GM21723 (cell line): ENCODE results near the gene DHRS13.
"Not testable (repeated sequence)": the region's sequence is repeated elsewhere in the genome, so short reads cannot be mapped to it uniquely, and the experiment has no call there.

Source experiments
- ATAC-seq: cut with Tn5 transposase; IDR thresholded peaks from one replicate; pipeline ENCODE4 v1.9.1; 2021; ENCODE audit warnings: mild to moderate bottlenecking, moderate library complexity; ENCODE audit not compliant: unreplicated experiment

Gene DHRS13

DNA sequence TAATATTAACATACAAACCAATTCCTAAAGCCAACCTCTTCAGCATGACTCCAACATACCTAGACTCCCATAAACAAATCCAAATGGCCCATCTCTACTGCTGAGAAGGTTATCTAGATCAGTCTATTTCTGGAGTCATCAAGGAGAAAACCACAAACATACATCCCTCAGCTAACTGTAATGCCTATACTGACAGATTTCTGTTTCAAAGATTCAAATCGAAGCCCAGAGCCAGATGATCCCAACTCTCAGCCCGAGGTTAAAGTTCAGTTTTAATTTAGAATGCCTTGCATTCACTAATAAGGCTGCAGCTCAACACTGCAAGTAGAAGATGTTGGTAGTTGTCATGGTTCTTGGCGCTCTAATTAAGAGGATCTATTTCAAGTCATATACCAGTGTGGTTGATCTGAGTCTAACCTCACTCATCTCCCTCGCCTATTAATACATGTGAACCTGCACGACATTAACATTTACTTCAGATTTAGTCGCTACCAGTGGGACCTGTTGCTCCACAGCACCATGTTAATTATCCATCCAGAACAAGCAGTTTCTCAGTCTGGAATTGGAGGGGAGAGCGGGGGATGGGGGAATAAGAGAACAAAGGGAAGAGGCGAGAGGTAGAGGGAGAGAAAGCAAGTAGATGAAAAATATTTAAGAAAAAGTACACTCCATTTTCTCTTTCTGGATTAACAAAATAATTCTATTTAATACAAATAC, 33.0 kb upstream of the DHRS13 start:
- ATAC-seq, result no peak

DNA sequence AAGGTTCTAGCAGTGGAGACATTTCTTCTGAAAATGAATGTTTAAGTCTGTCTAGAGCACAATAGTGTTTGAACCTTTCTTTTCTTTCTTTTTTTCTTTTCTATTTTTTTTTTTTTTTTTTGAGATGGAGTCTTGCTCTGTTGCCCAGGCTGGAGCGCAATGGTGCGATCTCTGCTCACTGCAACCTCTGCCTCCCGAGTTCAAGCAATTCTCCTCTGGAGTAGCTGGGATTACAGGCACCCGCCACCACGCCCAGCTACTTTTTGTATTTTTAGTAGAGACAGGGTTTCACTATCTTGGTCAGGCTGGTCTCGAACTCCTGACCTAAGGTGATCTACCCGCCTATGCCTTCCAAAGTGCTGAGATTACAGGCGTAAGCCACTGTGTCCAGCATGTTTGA, 31.6 kb upstream of the DHRS13 start:
- not testable (repeated sequence) for ATAC-seq

DNA sequence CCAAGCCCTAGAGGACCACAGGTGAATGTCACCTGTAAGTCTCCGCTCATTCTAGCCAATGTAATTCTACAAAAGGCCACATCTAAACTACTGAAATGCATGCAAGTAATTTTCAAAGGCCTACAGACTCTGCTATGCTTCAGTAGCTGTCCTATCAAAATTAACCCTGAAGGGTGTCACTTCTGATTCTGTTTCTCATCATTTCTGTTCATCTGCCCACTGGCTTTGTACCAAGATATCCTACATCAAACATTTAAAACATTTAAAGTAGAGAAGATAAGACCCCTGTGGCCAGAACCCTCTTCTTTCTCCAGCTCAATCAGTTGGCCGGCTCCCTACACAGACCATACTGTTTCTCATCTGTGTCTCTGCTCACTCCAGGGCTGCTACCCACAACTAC, 26.9 kb upstream of the DHRS13 start:
- no peak for ATAC-seq

DNA sequence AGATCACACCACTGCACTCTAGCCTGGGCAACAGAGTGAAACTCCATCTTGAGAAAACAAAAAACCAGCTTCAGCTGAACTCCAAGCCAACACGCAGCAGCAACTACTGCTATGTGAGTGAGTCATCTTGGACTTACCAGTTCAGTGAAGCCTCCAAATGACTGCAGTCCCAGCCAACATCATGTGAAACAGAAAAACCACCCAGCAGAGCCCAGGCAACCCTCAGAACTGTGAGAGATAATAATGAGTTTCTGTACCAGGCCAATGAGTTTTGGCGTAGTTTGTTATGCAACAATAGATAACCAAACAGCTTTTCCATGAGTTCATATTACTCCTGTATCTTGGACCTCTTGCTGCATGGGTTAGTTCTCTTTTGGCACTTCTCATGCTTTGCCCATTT, 25.2 kb upstream of the DHRS13 start:
- no peak for ATAC-seq

DNA sequence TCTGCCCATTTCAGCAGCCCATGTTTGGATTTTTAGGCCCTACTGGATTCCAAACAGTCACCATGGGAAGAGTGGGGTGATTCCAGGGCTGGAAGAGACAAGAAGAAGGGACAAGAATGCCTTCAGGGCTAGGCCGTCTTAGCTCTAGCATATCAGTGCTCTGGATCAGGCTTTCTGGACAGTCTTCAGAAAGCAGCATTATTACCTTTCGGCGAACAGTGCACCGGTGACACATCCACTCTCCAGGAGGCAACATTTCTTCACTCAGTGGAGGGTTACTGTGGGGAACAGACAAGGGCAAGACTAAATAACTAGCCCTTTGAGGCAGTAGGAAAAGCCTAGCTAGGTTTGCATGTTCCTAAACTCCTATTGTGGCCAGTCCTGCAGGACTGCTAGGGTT, 23.9 kb upstream of the DHRS13 start:
- no peak for ATAC-seq

DNA sequence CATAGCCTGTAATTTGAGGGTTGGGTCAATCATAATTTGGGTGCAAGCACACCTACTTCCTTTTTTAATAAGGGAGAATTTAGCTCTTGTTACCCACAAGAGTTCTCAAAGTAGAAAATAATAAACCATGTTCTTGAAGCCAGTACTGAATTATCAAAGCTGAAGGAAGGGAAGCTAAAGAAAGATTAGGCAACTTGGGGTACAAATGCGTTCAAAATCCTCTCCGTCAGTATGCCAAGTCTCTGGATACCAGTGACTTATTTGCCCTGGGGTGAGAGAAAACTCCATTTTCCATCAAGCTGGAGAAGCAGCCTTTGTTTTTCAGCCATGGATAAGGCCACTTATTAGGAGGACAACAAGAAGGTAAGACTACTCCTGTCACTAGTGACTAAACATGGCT, 23.5 kb upstream of the DHRS13 start:
- no peak for ATAC-seq

DNA sequence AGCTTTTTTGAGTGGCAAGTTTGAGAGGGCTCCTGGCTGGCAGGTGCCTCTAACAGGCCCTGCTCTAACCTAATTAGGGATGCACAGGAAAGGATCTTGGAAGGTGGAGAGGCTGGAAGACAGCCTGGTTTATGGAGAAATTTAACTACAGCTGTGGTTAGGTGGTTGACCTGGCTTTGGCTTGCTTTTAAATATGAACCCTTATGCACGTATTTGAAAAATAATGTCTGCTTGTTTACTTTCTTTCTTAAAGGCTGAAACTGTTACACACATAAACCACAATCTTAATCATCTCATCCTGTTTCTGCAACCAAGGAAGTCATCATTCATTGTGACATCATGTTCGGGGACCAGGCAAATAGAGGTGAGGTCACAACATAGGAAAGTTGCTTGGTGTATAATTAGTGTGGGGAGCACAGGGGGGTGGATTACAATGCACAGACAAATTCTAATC, 23.1 kb upstream of the DHRS13 start:
- ATAC-seq, result no peak

DNA sequence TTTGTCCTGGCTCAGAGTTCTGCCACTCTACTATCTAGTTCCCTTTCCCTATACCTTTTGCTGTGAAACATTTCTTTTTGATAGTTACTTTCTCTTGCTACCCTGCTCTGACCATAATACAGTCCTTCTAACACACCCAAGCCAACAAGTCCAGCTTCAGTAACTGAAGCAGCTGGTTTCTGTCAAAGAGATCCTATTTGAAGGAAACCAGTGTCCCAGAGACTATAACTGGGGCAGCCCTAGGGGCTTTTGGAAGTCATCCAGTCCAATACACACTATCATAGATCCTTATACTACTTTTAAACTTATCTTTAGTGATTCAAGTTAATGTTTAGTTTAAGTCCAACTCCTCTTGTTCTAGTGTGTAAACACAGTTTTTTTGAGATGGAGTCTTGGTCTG, 17.3 kb upstream of the DHRS13 start:
- ATAC-seq, result no peak

DNA sequence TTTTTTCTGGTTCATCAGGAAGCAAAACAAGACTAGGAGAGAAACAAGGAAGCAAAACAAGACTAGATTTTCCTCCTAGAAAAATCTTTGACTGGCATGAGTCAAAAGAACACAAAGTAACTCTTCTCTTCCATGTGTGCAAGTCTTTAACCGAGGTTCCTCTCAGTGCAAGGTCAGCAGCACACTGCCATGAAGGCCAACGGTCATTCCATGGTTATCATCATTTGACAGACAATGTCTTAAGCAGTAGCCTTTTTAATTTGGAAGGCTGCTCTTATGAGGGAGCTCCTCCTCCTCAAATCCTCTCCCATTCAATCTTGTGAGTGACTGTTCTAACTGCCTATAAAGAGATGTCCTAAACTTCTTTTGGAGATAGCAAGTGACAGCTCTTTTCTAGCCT, 15.4 kb upstream of the DHRS13 start:
- no peak for ATAC-seq

DNA sequence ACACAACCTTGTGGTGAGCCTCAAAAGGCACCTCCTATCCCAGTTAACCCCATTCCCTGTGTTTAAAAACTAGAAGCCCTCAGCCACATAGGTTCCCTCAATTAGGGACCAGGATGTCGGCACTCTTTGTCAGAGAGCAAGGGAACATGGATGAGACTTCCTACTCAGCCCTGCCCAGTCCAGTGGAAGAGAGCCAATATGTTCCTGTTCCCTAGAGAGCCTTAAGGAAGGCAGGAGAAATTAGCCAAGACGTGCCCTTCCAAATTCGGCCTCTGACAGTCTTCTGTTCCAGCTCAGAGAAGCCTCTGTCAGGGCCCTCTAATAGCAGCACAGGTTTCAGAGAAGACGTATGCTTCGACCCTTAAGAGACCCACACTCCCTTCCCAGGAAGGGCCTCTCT, 14.6 kb upstream of the DHRS13 start:
- ATAC-seq, result no peak

DNA sequence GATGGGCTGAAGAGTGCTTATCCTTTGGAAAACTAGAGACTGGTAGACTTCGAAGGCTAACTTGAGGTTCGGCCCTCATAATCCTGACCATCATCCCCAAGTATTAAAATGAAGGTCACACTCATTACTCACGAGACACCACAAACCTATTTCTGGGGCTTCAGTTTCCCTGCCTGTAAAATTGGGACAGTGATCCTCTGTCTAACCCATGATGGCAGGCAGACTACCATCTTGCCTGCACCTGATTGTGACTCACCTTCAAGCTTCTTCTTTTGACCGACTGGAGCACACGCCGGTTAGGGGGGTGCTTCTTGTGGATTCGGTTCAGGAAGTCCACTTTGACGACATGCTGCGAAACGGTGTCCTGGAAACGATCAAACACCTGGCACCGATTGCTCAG, 14.2 kb upstream of the DHRS13 start:
- ATAC-seq, result no peak

DNA sequence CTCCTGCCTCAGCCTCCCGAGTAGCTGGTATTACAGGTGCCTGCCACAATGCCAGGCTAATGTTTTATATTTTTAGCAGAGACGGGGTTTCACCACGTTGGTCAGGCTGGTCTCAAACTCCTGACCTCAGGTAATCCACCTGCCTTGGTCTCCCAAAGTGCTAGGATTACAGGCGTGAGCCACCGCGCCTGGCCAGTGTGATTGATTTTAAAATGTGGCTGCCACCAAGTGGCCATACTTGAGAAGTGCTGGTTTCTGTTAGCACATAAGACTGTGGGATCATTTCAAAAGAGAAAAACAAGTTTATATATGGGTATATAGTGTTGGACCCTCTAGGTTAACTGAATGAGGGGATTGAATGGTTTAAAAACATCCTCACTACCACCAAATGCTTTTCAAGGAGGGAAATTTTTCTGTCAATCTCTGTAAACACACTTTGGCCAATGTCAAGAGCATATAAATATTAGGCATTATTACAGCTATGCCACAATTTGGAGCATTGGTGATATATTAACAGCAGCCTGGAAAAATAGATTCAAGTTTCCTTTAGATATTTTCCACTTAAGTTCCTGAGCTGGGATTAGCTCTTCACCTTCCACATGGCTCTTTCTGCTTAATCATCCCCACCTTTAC, 13.5 kb upstream of the DHRS13 start:
- ATAC-seq, result no peak

DNA sequence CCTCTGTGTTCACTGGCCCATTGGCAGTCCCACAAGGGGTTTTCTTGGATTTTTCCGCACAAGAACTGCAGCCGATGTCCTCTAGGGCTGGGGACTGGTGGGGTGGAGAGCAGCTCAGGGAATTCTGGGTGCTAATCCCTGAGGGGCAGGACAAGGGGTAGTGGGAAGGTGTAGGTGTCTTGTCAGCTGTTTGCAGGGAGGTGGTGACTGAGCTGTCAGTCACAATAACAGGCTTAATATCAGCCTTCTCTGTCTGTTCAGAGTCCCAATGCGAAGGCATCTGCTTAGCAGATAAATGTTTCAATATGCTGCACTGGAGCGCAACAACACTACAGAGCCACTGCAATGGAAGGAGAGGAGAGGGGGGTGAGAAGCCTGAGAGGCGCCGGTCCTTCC, 10.1 kb upstream of the DHRS13 start:
- no peak for ATAC-seq

DNA sequence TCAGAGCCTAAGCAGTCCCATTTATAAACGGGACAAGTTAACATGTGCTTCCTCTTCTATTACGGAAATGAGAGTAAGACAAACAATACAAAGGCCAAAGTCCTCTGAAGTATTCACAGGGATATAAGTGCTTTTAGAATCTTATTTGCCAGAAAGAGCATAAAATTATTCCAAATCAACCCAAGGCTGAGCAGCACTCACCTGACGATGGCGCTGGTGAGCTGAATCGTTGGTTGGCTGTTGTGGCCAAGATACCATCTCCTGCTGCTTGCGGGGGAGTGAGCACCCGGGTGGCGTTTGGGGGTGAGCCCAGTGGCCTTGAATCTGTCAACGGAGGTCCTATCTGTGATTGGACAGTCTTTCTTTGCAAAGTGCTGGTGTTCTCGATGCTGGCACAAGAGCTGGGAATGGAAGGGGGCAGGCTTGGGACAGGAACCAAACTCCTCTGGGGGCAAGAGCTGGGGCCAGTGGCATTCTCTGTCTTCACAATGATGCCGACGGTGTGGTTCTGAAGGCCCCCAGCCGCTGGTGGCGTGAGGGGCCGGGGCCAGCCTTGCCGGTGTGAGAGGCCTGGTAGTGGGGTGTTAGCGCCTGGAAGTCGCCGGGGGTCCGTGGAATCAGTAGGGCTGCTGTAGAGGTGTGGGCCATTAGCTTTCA, 9.5 kb upstream of the DHRS13 start:
- ATAC-seq, result no peak

DNA sequence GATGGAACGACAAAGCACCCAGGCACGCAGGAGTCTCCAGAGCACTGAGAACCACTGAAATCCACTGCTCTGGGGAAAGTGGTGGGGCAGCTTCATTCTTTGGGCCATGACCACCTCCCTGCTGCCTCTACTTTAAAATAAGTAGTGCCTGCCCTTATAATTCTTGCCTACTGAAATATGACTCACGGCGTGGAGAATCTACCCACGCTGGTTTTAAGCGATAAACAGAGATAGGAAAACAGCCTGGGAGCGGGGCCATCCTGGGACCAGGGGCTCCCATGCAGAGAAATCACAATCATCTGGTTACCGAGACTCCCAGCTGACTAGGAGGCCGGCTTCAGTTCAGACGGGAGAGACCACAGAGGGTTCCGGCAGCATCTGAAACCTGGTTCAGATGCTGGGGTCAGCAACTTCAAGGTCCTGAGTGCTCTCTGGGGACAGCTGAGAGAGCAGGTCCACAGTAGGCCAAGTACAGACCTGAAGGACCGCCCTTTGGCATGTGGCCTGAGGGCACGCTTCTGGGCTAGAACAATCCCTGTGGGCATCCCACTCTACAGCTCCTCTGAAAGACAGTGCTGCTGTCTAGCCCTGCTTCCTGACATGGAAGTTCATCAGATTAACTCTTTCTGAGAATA, 8.6 kb upstream of the DHRS13 start:
- no peak for ATAC-seq

DNA sequence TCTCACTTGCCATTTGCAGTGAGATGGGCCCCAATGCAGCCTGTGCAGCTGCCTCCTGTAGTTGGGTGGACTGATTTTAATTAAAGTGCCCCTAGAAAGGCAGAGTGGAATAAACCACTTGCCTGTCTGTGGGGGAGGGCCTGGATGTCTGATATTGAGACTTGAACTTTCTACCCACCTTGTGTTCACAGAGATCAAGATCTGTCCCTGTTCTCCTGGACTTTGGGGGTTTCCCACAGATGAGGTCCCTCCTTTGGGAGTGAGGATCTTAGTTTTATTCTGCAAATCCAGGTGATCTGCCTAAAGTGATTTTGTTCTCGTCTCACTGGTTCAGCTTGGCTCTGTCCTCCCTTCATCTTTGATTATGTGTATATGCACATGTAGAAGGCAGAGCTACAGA, 7.7 kb upstream of the DHRS13 start:
- ATAC-seq, result no peak

DNA sequence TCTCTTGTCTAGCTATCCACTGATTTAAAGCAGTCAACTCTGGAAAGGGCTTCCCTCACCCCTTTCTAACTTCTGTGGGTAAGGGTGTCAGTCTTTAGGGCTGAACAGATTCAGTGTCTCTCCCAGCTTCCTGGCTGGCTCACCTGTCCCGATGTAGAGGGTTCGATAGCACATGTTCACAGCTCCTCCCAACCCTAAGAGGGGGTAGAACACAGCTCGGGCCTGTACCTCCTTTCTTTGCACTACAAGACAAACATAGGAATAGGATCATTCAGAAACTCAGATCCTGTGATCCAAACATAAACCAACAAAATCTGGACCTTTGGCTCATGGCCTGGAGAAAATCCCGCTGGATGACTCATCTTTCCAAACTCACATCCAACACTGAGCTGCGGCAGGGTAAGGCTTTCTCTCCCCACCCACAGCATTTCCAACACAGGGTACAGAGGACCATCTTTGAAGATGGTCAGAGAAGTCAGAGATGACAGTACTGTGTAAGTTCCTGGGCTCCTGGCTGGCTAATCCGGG, 5.8 kb upstream of the DHRS13 start:
- no peak for ATAC-seq

DNA sequence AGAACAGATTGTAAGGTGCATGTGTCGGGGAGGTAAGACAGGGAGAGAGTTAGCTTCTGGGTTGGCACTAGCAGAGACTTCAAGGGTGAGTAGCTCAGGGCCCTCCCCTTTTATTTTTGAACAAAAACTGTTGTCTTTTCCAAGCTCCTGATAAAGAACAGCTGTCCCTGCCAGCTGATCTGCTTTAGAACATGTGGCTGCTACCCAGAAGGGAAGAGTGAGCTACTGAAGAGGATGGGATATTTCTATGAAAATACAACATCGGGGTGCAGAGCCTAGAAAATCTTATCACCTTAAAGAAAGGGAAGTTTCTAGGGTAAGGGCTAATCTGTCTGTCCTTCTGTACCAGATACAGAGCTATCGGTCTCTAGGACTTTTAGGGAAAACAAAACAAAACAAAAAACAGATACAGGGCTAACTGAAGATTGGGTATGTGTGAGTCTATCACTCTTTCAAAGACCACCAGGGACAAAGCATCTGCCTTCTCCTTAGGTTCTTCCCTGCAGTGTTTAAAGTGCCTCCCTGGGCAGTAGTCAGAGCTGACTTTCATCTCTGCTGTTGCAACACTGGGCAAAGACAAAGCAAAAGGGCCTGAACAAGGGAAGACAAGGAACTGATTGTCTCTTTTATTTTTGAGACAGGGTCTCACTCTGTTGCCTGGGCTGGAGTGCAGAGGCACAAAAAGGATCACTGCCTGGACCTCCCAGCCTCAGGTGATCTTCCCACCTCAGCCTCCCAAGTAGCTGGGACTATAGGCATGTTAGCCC, 5.0 kb upstream of the DHRS13 start:
- ATAC-seq, result no peak

DNA sequence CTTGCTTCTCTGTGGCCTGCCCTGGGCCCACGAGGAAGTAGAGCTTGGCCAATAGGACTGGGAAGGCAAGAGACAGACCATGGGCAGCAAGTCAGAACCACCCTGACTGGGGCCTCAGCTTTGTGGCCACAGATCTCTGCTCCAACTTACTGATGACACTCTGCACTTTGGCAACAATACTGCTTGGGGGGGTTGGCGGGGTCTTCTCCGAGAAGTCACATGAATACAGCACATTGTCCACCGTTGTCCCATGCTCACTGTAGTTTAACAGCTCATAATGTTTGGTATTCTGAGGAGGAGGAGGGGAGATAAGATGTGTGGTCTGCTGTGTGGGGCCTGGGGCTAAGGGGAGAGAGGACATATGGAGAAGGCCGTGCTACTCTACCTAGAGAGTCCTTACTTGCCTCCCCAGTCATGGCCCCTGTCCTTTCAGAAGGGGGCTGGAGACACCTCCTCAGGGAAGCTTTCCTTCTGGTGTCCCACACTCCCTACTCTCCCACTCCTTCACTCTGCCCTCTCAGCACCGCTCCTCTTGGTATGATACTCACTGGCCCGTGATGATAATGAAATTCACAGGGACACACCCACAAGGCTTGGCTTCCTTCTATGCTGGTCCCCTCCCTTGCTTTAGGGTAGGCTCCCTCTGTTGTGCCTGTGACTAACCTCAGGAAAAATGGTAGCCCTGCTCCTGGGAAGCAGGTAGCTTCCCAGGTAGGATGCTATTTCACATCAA, 4.0 kb upstream of the DHRS13 start:
- no peak for ATAC-seq

DNA sequence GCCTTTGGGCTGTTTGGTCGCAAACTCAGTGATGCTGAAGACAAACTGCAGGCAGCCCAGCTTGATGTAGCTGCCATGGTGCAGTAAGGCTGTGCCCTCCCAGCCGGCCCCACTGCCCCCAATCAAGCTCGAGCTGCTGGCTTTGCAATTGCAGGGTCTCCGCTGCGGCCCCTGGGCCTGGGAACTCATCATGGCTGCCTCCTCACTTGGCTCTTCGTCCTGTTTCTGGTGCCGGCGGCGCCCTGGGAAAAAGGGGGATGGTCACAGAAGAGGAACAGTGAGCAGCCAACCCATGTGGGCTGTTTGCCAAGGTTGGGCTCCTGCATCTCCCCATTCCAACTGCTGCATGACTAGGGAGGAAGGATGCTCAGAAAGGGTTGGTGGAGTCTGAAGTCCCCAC, 3.4 kb upstream of the DHRS13 start:
- ATAC-seq, result no peak
